ENCODE results near the gene MIPOL1. TPM values are rescaled to one million over a fixed set of nuclear protein-coding genes. Genes with fewer than 3 reads are reported as not detected.
"Not testable (repeated sequence)": the region's sequence is repeated elsewhere in the genome, so short reads cannot be mapped to it uniquely, and the experiment has no call there.

Gene MIPOL1, protein sequence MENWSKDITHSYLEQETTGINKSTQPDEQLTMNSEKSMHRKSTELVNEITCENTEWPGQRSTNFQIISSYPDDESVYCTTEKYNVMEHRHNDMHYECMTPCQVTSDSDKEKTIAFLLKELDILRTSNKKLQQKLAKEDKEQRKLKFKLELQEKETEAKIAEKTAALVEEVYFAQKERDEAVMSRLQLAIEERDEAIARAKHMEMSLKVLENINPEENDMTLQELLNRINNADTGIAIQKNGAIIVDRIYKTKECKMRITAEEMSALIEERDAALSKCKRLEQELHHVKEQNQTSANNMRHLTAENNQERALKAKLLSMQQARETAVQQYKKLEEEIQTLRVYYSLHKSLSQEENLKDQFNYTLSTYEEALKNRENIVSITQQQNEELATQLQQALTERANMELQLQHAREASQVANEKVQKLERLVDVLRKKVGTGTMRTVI
- 10.6 and 11.1 TPM in 2 replicates for total RNA-seq (2014; rRNA removed; shearing (Covaris generic))

DNA sequence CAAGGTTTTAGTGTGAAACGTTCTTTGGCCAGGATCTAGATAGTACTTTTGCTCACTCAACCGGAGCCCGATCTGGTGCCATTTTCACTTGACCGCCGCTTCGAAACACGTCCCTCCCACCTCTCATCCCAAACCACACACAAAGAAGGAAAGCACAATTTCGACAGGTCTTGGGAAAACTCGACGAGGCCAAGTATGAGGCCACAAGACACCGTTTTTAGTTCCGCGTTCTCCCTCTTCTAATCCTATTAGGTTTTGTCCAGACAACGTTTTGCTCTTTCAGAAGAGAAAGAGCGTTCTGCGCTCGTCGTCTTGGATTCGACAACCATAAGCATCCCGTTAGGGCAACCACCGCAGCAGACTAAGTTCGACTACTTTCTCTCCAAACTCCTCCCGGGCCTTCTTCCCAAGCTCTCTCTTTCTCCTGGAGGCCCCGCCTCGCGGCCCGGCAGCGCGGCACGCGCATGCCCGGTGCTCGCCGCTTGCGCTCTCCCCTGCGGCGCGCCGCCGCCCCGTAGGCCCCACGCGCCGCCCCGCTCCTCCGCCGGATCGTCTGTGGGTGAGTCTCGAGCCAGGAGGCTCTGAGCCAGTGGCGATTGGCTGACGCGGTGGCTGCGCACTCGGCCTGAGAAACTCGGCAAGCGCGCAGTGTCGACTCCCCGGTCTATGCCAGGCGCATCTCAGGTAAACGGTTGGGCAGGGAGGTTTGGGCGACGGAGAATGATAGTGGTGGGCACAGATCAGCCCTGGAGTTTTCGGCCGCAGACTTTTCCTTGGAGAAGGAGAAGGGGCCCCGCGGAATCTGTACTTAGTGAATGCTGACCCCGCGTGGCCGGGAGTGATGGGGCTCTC lies at the start of gene MIPOL1:
Gene MIPOL1, plus strand, starts transcription at position 517 of the 852 bp plus-strand sequence. CDS start 49,952 bp downstream, outside the sequence.
- H3K9me3 ChIP-seq (replicated peaks) = no peaks in the 10 kb centered on the region
- H3K4me3 ChIP-seq = peak within 1 kb of the TSS; percentile 66
- no peaks in the 10 kb centered on the region for H3K4me1 ChIP-seq
- peak; percentile 68 to 79 for DNase-seq
- H3K36me3 ChIP-seq = no peaks in the 10 kb centered on the region
- H3K27me3 ChIP-seq = no peaks in the 10 kb centered on the region
- H3K27ac ChIP-seq = peak within 1 kb of the TSS; percentile 71

DNA sequence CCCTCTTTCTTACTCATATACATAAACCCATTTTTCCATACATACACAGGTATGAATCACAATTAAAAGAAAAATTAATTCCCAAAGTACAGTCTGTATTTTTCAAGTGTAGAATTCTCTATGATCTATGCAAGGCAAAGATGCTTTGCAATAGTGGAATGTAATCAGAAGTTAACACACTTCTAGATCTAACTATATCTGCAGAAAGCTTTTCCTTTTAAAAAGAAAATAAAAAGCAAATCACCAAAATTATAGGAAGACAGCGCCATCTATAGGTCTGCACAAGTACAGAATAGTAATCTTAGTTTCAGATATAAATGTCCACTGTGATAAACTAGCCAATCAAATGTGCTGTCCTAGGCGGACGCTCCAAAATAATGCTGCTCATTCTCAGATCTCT lies 47.3 kb upstream of the MIPOL1 start:
- Histone ChIP-seq H3K36me3 (no peaks in the 10 kb centered on the region), H3K4me1 (peaks cover 20% of the 10 kb centered on the region), H3K27me3 (no peaks in the 10 kb centered on the region), H3K4me3 (no peak overlapping the region), H3K27ac (no peak overlapping the region), H3K9me3 (replicated peaks) (no peaks in the 10 kb centered on the region)
- peak; percentile 4 to 65 for DNase-seq

DNA sequence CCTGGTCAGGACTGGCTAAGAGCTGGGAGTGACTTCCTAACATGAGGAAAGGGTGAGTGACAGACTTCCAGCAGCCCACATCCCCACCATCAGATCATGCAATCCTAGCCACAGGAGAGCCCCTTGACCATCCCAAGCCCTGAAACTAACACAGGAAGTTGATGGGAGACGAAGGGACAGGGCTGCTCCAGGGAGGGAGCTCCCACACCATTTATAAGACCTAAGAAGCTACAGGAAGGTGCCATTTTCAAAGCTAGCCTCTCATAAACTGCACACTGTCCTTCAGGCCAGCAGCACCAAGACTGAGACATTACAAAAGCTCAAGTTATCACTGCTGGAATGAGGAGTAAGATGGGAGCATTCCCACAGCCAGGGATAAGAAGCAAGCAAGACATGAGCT lies 44.7 kb upstream of the MIPOL1 start:
- Histone ChIP-seq H3K4me1 (peaks cover 8% of the 10 kb centered on the region), H3K36me3 (no peaks in the 10 kb centered on the region)

DNA sequence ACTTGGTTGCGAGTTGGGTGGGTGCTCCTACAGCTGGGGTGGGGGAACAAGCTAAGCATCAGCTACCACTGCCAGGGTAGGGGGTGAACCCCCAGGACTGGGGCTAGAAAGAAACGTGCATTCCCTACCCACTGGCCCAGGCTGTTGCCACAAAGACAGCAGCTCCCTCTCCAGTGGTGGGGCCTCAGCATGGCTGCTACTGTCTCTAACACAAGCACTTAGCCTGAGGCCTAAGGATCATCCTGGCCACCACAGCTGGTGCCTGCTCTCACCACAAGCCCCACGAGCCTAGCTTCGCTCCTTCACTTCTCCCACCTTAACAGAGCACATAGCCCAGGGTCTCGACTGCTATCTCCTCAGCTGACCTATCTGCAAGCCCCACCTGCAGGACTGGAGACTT lies 44.3 kb upstream of the MIPOL1 start:
- Histone ChIP-seq H3K27me3 (no peaks in the 10 kb centered on the region), H3K9me3 (replicated peaks) (no peaks in the 10 kb centered on the region), H3K36me3 (no peaks in the 10 kb centered on the region), H3K4me1 (peaks cover 5% of the 10 kb centered on the region; the same call in 1 of the 2 replicates), H3K4me3 (no peak overlapping the region), H3K27ac (no peak overlapping the region)
- no peak for DNase-seq

More for the DNA sequence above, 44.7 kb upstream of the MIPOL1 start:
- Histone ChIP-seq H3K27me3 (no peaks in the 10 kb centered on the region), H3K9me3 (replicated peaks) (no peaks in the 10 kb centered on the region), H3K27ac (no peak overlapping the region), H3K4me3 (no peak overlapping the region)
- DNase-seq = no peak

DNA sequence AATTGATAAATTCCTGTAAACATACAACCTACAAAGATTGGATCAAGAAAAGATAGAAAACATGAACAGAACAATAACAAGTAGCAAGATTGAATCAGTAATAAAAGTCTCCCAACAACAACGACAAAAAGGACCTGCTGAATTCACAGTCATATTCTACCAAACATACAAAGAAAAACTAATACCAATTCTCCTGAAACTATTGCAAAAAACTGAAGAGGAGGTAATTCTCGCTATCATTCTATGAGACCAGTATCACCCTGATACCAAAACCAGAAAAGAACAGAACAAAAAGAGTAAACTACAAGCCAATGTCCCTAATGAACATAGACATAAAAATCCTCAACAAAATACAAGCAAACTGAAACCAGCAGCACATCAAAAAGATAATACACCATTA lies 39.8 kb upstream of the MIPOL1 start:
- H3K36me3 ChIP-seq = no peaks in the 10 kb centered on the region
- H3K27me3 ChIP-seq = 0 out of 2 replicates have a peak, but pooled peaks cover 3% of the 10 kb centered on the region
- H3K9me3 ChIP-seq (replicated peaks) = no peaks in the 10 kb centered on the region
- DNase-seq = no peak
- no peaks in the 10 kb centered on the region for H3K4me1 ChIP-seq
- no peak overlapping the region for H3K4me3 ChIP-seq
- H3K27ac ChIP-seq = no peak overlapping the region

DNA sequence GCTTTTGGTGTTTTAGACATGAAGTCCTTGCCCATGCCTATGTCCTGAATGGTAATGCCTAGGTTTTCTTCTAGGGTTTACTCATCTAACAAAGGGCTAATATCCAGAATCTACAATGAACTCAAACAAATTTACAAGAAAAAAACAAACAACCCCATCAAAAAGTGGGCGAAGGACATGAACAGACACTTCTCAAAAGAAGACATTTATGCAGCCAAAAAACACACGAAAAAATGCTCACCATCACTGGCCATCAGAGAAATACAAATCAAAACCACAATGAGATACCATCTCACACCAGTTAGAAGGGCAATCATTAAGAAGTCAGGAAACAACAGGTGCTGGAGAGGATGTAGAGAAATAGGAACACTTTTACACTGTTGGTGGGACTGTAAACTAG lies 35.4 kb upstream of the MIPOL1 start:
- not testable (repeated sequence) for H3K4me3 ChIP-seq; H3K4me1 ChIP-seq; H3K27ac ChIP-seq; H3K27me3 ChIP-seq; H3K9me3 ChIP-seq (replicated peaks); H3K36me3 ChIP-seq; DNase-seq

DNA sequence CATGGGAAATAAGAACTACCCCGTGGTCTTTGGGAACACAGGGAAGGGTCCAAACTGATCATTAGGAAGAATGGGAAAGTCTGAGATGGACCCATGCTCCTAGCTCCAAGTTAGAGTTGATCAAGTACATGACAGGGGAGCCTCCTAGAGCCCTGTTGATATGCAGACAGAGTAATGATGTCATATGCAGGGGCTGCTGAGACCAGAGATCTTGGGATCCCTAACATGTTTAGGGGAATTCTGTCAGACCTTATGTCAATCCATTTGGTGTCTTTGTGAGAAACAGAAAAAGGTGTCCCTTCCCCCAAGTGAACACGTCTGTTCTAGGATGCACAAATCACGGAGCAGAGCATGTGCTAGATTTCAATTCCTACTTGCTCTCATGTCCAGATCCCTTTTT lies 31.9 kb upstream of the MIPOL1 start:
- Histone ChIP-seq H3K27me3 (0 out of 2 replicates have a peak, but pooled peaks cover 5% of the 10 kb centered on the region), H3K9me3 (replicated peaks) (no peaks in the 10 kb centered on the region), H3K4me3 (no peak overlapping the region), H3K36me3 (no peaks in the 10 kb centered on the region), H3K4me1 (no peaks in the 10 kb centered on the region), H3K27ac (no peak overlapping the region)
- DNase-seq = no peak

DNA sequence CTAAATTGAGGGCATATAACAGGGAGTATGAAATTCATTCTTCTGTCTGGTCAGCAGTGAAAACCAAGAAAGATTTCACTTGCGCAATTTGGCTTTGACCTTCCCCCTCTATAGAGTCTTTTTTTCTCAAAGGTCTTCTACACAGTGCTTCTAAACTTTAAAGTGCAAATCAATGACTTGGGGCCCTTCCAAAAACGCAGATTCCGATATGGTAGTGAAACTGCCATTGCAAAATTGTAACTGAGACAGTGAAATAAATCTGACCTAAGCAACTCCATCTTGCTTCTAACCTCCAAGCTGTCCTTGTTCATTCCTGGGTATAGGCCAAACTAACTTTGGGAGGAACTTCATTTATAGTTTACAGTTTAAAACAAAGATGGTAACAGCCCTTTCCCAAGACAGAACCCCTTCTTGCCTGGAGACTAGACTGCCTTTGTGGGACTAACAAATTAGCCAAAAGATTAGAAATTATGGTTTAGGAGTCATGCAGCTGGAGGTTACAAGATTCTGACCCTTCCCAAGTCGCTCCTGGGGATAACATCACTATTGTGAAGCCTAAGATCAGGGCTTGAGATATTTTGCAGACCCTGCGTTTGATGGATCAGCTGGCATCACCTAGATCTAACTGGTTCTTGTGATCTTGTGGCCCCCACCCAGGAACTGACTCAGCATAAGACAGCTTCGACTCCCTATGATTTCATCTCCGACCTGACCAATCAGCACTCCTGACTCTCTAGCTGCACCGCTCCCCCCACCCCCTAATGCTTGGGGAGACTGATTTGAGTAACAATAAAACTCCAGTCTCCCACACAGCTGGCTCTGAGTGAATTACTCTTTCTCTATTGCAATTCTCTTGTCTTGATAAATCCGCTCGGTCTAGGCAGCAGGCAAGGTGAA lies 30.3 kb upstream of the MIPOL1 start:
- H3K4me1 ChIP-seq = no peaks in the 10 kb centered on the region
- H3K9me3 ChIP-seq (replicated peaks) = no peaks in the 10 kb centered on the region
- no peak for DNase-seq
- no peak overlapping the region for H3K4me3 ChIP-seq
- H3K36me3 ChIP-seq = no peaks in the 10 kb centered on the region
- 0 out of 2 replicates have a peak, but pooled peaks cover 5% of the 10 kb centered on the region for H3K27me3 ChIP-seq
- no peak overlapping the region for H3K27ac ChIP-seq

DNA sequence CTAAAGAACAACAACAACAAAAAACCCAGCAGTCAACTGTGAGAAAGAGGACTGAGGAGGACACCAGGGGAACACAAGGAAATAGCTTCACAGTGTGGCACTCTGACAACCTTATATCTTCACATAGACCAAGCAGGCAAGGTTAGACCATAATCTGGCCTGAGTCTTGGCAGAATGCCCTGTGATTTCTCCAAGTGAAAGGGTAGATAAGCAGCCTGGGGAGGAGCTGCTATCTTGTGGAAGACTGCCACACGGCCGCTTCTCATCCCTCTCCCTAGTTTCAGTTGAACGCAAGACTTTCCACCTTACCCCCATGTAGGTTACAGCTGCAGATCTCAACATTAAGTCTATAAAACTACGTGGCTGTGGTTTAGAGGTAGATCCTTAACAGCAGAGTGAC lies 29.0 kb upstream of the MIPOL1 start:
- no peak overlapping the region for H3K27ac ChIP-seq
- 0 out of 2 replicates have a peak, but pooled peaks cover 5% of the 10 kb centered on the region for H3K27me3 ChIP-seq
- H3K9me3 ChIP-seq (replicated peaks) = no peaks in the 10 kb centered on the region
- H3K36me3 ChIP-seq = no peaks in the 10 kb centered on the region
- no peak for DNase-seq
- no peaks in the 10 kb centered on the region for H3K4me1 ChIP-seq
- no peak overlapping the region for H3K4me3 ChIP-seq

DNA sequence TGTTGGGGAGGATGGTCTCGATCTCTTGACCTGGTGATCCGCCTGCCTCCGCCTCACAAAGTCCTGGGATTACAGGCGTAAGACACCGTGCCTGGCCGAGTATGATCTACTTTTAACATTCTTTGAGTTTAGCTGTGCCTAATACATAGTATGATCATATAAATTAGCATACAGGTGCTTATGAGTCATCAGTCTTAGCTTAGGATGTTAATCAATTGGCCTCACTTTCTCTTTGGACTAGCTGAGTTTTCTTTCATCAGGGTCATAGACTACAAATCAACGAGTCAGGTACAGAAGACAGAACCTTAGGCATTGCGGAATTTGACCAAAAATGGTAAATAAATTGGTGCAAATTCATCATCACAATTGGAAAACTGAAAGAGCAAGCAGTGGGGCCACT lies 27.5 kb upstream of the MIPOL1 start:
- H3K4me3 ChIP-seq = no peak overlapping the region
- DNase-seq = no peak
- H3K36me3 ChIP-seq = no peaks in the 10 kb centered on the region
- H3K9me3 ChIP-seq (replicated peaks) = no peaks in the 10 kb centered on the region
- H3K4me1 ChIP-seq = no peaks in the 10 kb centered on the region
- 0 out of 2 replicates have a peak, but pooled peaks cover 5% of the 10 kb centered on the region for H3K27me3 ChIP-seq
- no peak overlapping the region for H3K27ac ChIP-seq

DNA sequence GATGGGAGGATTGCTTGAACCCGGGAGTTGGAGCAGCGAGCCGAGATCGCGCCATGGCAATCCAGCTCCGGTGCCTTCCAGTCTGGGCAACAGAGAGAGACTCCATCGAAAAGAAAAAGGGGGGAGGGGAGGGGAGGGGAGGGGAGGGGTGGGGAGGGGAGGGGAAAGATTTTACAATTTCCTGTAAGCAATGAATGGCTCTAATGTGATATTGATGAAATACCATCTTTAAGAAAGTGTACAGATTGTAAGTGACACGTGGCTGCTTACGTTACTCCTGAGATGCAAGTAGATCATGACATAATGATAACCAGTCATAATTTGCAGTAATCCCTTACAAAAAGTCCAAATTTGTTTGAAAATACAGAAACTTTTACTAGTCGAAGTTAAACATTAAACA lies 26.7 kb upstream of the MIPOL1 start:
- no peak for DNase-seq

DNA sequence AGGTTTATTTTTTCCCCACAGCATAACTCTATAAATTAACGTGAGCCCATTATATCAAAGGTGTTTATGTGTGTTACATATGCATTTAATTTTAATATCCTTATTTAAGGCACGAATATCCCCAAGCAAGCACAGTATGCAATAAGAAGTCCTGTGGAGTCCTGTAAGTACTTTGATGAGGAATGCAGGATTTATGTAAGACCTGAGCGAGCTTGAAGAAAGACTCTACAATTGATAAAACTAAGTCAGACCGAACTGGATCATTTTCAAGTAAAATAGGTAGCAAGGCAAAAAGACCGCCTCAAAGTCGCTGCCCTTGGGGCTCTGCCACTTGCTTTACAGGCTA lies 26.1 kb upstream of the MIPOL1 start:
- peak overlapping the region; percentile 68; the same call in 1 of the 2 replicates for H3K27ac ChIP-seq
- H3K4me1 ChIP-seq = no peaks in the 10 kb centered on the region
- H3K9me3 ChIP-seq (replicated peaks) = no peaks in the 10 kb centered on the region
- no peaks in the 10 kb centered on the region for H3K36me3 ChIP-seq
- peak overlapping the region; percentile 64 for H3K4me3 ChIP-seq
- no peak for DNase-seq
- no peaks in the 10 kb centered on the region for H3K27me3 ChIP-seq

More for the DNA sequence above, 26.7 kb upstream of the MIPOL1 start:
- Histone ChIP-seq H3K4me1 (no peaks in the 10 kb centered on the region), H3K27ac (no peak overlapping the region), H3K4me3 (no peak overlapping the region), H3K27me3 (0 out of 2 replicates have a peak, but pooled peaks cover 3% of the 10 kb centered on the region), H3K36me3 (no peaks in the 10 kb centered on the region), H3K9me3 (replicated peaks) (no peaks in the 10 kb centered on the region)

DNA sequence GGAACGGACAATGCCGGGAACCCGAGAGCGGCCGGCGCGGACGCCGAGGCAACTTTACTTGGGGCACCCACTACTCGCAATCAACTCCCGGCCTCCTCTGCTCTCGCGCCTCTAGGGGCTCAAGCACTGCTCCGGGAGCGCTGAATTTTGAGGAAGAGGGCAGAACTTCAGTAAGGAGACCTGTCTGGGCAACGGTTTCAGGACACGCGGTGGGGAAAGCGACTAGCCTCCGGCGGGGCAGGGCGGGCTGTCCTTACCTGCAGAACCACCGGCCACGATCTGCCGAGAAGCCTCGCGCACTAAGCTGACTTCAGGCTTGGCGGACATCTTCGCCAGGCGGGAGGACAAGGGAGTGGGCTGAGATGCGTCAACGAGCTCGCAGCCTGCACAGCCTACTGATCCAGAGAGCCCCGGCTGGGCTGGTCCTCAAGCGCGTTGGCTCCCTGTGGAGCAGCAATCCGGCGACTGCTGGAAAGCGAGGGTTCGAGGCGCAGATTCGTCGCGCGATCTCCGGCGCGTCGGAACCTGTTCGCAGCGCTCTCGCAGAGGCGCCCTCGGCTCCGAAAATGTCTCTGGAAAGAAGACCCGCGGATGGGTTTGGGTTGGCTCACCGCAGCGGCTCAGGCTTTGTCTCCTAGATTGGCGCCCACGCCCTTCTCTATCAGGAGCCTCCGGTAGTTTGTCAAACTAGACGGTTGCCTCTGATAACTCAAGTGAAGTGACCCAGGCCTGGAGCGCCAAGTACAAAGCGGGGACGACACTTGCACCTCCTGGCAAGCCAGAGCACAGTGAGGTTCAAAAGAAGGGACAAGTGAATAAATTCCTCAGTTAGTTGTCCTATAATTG lies 25.5 kb upstream of the MIPOL1 start, which contains the start of gene SLC25A21:
Gene SLC25A21, minus strand, starts transcription at position 583 of the 846 bp plus-strand sequence.
- Histone ChIP-seq H3K4me1 (no peaks in the 10 kb centered on the region), H3K27ac (peak within 1 kb of the TSS; percentile 68), H3K27me3 (no peaks in the 10 kb centered on the region), H3K9me3 (replicated peaks) (no peaks in the 10 kb centered on the region), H3K4me3 (peak within 1 kb of the TSS; percentile 64), H3K36me3 (no peaks in the 10 kb centered on the region)
- DNase-seq = peak; percentile 70 to 74

All from SJCRH30 (cell line).